ENCODE measurements around the gene HCN1.
"Not testable (repeated sequence)": the region's sequence is repeated elsewhere in the genome, so short reads cannot be mapped to it uniquely, and the experiment has no call there.

HCN1 gene

DNA sequence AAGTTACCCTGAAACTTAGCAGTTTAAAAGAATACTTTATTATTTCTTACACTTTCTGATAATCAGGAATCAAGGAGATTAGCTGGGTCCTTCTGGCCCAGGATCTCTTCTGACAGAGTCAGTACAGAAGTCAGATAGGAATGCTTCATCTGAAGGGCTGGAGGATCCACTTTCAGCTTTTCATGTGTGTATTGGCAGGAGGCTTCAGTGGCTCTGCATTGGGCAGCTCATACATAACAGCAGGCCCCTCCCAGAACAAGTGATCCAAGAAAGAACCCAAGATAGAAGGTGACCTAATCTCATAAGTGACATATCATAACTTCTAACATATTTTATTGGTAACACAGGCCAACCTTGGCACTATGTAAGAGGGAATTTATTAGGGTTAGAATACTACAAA, 258.4 kb downstream of the HCN1 start:
- no peak for DNase-seq (ENCODE audit: low read depth in 1 of 2, low spot score in 1 of 2)

DNA sequence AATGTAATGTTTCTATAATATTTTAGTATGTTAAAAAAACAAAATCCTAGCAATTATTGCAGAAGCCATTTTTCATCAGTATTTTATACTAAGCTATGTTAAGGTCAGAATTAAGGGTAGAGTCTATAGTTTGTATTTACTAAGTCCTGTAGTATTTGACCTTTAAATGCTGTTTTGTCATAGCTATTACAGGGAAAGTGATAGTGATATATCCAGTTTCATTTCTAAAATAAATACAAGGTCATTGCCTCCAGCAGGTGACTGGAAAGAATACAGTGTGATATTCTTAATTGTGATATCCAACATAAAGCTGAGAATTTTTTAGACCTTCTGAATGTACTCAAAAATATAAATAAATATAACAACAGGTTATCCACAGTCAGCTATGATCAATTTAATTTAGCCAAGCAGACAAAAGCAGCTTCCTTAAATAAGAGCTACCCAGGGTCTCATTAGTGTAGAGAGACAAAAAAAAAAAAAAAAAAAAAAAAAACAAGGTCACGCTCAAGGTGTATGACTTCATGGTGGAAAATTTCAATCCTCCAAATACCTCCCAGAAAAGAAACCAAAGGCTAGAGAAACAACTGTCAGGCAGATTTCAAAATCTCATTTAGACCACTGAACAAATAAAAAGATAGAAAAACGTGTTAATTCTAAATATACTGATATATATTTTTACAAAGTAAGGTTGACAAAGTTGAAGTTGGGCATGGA, 278.7 kb downstream of the HCN1 start:
- DNase-seq (ENCODE audit: low read depth in 1 of 2, low spot score in 1 of 2) = no peak

DNA sequence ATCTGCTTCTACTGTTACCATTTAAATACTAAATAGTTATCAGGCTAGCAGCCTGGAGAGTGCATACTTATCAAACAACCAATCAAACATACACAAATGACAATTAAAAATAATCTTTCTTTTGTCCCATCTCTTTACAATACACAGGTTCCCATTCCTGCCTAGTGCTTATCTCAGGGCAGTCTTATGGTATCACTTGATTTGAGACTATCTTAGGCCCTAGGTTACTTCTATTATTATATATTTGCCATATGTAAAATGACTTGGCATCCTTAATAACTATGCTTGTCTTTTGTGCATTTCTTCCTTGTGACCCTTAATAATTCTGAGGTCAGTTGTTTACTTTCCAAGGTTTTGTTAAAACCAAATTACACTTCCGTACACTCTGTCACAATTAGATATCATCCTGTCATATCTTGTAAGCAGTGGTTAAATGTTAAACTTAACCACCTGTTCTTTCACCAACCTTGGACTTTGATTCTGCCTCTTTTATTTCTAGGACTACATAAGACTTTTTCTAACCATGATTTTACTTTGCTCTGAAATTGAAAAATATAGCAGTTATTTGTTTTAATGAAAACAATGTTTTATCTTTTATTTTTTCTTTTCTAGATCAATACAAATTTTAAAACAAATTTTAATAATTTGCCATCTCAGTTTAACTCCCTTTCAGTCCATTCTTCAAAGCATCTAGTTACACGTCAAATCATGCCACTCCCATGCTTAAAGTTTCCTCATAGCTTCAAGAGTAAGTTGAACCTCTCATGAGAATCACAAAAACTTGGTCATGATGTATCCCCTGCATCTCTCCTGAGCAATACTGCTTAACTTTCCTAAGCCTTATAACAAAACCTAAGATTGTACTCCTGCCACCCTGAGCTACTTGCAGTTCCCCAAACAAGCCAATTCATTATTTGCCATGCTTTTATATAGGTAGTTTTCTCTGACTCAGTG, 281.3 kb downstream of the HCN1 start:
- DNase-seq (ENCODE audit: low read depth in 1 of 2, low spot score in 1 of 2) = no peak

DNA sequence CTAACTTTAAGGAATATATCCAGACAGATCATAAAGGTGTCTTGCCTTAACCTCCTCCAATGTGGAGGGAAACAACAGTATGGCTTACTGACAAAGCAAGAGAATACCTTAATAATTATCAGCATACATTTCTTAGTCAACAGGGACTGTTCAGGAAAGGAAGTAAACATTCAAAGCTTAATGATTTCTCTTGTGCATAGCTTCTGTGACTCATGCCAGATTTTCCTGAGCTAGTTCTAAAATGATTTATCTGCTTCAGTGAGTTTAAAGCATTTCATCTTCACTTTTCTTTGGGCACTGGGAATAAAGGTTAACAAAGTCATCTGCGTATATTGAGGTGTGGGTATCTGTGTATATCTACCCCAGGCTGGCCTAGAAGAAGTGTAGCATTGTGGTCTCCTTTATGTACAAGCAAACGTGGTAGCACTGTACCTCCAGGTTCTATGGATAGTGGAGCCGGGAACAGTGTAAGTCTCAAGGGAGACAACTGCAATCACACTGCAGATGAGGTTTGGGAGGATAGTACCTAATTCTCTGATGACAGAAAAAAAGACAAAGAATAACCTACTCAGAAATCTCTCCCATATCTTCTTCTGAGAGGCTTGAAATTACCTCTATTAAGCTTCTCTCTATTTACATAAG, 284.1 kb downstream of the HCN1 start:
- no peak for DNase-seq (ENCODE audit: low read depth in 1 of 2, low spot score in 1 of 2)

DNA sequence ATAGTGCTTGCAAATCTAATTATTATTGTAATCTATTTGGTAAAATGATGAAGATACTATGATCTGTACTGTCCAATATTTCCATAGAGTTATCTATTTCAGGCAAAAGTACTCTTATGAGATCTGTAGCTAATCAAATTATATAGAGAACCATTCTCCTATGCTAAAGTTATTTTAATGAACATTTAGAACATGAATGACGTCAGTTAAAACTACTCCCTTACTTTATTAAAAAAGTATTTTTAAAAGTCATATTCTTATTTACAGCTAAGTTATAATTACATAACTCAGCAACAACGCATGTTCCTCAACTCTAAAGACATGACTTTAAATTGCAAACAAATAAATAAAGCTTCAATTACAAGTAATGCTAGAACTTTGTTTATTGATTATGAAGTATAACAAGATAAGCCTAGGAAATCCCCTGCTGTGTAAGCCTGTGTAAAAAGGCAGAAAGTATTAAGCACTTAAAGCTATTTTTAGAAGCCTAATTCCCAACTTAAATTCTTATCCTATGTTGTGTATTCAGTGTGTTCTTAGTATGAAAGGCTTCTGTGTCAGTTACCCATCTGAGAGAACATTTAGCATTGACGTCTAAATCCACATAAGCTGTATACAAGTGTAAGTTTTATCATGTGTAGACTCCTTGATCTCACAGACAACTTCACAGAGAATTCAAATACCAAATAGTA, 285.7 kb downstream of the HCN1 start:
- no peak for DNase-seq (ENCODE audit: low read depth in 1 of 2, low spot score in 1 of 2)

DNA sequence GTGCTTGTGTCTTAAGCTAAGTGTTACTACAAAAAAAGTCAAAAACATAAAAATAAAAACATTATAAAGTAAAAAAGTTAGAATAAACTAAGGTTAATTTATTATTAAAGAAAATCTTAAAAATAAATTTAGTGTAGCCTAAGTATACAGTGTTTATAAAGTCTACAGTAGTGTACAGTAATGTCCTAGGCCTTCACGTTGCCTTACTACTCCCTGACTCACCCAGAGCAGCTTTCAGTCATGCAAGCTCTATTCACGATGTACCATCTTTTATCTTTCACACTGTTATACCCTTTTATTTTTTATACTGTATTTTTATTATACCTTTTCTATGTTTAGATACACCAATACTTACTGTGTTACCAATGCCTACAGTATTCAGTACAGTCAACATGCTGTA, 288.1 kb downstream of the HCN1 start:
- no peak for DNase-seq (ENCODE audit: low read depth in 1 of 2, low spot score in 1 of 2)

DNA sequence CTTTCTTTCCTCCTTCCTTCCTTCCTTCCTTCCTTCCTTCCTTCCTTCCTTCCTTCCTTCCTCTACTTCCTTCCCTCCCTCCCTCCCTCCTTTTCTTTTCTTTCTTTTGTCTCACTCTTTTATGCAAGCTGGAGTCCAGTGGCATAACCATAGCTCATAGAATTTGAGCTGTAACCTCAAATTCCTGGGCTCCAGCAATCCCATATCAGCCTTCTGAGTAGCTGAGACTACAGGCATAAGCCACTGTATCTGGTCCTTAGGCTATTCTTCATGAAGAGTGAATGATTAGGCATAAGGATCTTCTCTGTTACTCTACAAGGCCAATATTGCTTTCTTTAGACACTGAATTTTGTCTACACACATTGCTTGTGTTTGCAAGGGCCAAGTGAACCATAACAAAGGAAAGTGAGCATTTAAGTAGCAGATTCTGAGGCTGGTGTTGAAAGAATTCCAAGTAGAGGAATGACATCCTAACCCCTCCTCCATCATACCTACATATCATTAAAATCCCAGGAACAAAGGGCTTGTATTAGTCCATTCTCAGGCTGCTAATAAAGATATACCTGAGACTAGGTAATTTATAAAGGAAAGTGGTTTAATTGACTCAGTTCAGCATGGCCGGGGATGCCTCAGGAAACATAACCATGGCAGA, 293.2 kb downstream of the HCN1 start:
- no peak for DNase-seq (ENCODE audit: low read depth in 1 of 2, low spot score in 1 of 2)

DNA sequence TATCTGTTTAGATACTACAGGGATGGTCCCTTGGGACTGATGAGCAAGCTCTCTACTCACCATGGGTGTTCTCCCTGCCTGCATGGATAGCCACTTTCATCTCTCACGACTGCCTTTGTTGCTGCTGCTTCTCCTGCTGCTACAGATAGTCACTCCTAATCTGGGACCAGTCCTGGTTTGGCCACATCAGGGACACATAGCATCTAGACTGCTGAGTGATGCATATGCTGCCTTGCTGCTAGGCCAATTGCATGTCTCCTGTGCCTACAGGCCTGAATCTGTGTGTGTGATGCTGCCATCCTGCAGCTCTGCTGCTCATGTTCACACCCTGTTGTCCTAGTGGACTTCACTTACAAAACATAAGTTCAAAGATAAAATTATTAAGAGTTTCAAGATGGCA, 297.1 kb downstream of the HCN1 start:
- no peak for DNase-seq (ENCODE audit: low read depth in 1 of 2, low spot score in 1 of 2)

DNA sequence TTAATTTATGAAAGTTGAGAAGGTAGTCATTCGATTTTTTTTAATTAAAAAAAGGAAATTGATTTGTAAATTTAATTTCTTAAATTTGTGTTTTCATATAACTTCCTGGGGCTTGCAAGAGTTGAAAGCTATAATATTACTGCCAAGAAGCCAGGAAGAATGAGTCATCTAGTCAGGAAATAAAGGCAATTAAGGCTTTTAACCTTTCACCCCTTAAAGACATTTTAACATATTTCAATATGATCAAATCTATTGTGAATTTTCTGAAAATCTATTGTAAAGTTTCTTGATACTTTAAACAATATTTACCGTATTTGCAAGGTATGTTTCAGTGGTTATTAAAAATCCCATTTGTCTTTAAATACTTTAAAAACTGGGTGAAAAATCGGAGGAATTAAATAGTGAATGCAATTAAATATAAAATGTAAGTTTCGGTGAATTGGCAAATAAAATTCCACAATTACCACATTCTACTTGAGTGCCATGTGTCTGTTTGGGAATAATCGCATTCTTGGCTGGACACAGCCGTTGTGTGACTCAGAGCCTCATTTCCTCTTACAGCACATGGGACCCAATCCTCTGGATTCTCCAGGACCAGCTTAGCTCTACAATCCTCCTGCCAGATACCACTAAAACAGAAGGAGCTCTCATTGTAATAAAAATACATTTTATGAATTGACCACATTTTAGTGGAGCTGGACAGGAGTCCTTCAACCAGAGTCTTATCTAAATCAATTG, 310.7 kb downstream of the HCN1 start:
- no peak for DNase-seq (ENCODE audit: low read depth in 1 of 2, low spot score in 1 of 2)

DNA sequence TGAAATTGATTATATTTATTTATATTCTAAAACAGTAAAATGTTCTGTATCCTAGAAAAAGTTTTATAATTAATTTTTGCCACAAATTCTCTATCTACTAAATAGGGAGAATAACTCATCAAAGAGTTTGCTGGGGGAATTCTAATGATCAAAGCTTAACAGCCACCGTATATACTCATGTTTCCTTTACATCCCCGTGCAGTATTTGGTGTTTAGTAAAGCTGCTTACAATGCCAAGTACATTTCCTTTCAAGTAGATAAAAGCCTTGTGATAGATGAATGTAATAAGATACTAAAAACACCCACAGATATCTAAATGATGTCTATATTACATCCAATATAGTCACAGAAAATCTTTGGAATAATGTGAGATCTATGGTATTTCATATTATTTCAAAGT, 312.2 kb downstream of the HCN1 start:
- DNase-seq (ENCODE audit: low read depth in 1 of 2, low spot score in 1 of 2) = no peak

DNA sequence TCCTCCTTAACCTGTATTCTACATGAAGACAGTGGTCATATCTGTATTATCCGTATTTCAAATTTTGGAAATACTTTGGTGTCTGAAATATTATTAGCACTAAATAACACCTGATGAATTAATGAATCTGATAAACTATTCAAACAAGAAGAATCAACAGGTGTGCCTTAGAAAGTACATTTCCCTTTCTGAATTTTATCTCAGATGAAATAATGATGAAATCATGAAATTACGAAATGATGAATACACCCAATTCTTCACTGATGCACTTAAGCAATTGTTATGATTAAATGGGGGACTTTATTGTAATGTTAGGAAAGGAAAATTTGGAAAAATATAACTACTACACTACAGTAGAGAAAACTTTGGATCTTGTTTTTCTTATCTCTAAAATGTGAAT, 313.6 kb downstream of the HCN1 start:
- no peak for DNase-seq (ENCODE audit: low read depth in 1 of 2, low spot score in 1 of 2)

DNA sequence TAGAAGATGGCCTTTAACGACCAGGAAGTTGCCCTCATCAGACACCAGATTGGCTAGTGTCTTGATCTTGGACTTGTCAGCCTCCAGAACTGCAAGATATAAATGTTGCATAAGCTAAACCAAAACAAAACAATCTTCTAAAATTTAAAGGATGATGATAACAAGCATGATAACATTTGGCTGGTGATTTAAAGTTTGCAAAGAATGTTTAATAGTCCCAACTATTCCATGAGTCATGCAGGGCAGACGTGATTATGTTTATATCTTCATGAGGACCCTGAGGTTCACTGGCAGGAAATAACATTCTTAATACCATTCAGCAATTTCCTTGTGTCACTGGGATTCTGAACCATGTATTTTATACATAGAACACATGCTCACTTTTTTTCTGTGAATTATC, 319.8 kb downstream of the HCN1 start:
- DNase-seq (ENCODE audit: low read depth in 1 of 2, low spot score in 1 of 2) = no peak

DNA sequence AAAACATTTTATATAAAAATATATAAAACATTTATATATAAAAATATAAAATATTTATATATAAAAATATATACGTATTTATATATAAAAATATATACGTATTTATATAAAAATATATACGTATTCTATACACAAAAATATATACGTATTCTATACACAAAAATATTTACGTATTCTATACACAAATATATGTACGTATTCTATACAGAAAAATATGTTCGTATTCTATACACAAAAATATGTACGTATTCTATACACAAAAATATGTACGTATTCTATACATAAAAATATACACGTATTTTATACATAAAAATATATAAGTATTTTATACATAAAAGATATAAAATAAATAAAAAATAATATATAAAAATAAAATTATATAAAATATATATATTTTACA, 323.6 kb downstream of the HCN1 start:
- no peak for DNase-seq (ENCODE audit: low read depth in 1 of 2, low spot score in 1 of 2)

DNA sequence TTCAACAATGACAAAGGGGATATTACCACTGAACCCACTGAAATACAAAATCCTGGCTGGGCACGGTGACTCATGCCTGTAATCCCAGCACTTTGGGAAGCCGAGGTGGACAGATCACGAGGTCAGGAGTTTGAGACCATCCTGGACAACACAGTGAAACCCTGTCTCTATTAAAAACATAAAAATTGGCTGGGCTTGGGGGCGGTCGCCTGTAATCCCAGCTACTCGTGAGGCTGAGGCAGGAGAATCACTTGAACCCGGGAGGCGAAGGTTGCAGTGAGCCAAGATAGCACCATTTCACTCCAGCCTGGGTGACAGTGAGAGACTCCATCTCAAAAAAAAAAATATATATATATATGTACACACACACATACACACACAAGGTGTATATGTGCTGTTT, 324.8 kb downstream of the HCN1 start:
- not testable (repeated sequence) for DNase-seq (ENCODE audit: low read depth in 1 of 2, low spot score in 1 of 2)

DNA sequence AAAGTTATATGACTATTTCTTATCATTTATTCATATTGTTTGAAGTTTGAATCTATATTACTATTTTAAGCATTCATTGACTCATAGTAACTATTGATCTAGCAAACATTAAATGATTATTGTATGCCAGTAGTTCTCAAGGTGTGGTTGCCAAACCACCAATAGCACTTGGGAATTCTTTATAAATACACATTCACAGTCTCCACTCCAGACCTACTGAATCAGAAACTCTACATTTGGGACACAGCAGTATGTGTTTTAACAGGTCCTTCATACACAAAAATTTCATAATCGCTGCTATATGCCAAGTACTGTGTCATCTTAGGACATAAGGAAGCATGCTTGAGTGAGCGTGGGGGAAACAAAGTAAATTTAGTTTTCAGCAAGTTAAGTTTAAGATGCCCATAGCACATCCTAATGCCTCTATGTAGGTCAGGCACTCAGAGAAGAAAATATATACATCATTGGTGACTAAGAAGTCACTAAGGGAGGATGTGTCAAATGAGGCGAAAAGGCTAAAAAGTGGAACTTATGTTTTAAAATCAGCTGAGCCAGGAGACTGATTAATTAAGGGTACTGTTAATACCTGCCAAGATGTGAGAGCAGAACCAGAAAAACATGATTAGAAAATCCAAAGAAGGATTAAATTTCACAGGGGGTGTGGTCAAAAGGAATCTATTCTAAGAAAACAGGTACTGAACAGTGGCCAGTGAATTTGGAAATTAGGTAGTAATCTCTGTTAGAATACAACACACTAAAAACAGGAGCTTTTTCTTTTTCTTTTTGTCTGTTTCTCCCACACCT, 340.8 kb downstream of the HCN1 start:
- DNase-seq (ENCODE audit: low read depth in 1 of 2, low spot score in 1 of 2) = no peak

DNA sequence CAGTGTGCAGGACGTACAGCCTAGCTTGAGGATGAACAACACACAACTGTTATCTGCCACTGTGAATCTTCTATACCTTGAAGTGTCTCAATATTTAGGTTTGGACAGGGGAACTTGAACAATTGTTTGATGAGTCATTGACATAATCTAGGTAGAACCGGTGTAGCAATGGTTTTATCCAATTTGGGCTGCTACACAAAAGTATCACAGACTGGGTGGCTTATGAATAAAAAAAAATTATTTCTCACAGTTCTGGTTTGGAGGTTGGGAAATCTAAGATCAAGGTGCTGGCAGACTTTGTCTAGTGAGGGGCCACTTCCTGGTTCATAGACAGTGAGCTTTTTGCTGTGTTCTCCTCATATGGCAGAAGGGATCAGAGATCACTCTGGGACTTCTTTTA, 359.7 kb downstream of the HCN1 start:
- DNase-seq (ENCODE audit: low read depth in 1 of 2, low spot score in 1 of 2) = no peak

DNA sequence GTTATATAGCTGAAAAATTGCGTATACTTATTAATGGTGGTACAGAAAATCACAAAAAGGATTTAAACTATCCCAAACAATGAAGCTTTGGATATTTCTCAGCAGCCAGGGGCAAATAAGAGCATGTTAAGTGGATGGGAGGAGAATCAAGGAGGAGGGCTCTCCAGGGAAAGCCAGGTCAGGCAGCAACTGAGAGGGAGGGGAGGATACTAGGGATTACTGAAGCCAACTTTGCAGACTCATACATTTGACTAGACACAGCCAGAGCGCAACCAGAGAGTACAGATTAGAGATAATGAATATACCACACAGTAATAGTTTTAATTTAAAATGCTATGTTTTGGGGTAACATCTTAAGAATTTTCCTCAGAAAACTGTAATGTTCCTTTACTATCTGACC, 360.2 kb downstream of the HCN1 start:
- DNase-seq (ENCODE audit: low read depth in 1 of 2, low spot score in 1 of 2) = no peak

DNA sequence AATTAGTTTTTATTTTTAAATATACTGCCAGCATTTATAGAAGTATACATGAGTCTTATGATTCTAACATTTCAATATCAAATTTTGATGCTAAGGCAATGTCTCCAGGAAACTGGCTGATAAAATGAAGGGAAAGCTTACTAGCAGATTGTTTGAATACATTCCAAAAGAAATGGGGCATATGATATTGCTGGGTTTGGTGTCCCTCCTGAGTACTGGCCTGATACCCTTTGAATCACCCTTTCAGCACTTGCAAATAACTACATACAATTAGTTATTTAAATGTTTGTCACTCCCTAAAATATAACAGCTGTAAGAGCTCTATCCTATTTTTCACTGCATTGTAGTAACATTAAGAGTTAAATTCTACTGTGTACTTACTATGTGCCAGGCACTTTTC, 360.8 kb downstream of the HCN1 start:
- DNase-seq (ENCODE audit: low read depth in 1 of 2, low spot score in 1 of 2) = no peak

DNA sequence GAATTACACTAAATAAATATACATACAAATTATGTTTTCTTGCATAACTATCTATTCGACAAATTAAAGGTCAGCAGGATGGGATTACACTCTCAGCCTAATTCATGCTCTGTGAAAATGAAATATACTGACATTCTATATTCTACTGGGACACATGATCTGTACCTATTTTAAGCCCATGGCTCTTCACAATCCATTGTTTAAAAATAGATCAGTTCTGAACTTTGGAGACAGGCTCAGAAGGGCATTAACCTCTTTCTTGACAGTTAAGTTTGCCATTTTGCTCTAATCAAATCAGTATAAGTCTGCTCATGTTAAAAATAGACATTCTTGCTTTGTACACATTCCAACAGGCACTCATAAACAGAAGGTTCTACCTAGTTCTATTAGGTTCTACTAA, 361.2 kb downstream of the HCN1 start:
- no peak for DNase-seq (ENCODE audit: low read depth in 1 of 2, low spot score in 1 of 2)

Measured in activated CD4-positive, alpha-beta T cell treated with anti-CD3 and anti-CD28 coated beads, Interleukin-2, amount 50 U/mL, for 24 hours (primary cell).